GM18505 (cell line): Measurements from ENCODE around the gene ERMARD.
A peak's percentile ranks its signal among the peaks of the same experiment; 100 is the strongest.

Source experiments
- ATAC-seq: cut with Tn5 transposase; IDR thresholded peaks from one replicate; pipeline ENCODE4 v1.9.1; 2021; ENCODE audit not compliant: unreplicated experiment
- POLR2A ChIP-seq: IDR thresholded peaks from 4 replicates; pipeline ENCODE4 v1.6.1; 2011; ENCODE audit warnings: borderline replicate concordance; ENCODE audit not compliant: insufficient read depth, insufficient read length; ENCODE audit errors: extremely low read depth

The ERMARD gene

DNA sequence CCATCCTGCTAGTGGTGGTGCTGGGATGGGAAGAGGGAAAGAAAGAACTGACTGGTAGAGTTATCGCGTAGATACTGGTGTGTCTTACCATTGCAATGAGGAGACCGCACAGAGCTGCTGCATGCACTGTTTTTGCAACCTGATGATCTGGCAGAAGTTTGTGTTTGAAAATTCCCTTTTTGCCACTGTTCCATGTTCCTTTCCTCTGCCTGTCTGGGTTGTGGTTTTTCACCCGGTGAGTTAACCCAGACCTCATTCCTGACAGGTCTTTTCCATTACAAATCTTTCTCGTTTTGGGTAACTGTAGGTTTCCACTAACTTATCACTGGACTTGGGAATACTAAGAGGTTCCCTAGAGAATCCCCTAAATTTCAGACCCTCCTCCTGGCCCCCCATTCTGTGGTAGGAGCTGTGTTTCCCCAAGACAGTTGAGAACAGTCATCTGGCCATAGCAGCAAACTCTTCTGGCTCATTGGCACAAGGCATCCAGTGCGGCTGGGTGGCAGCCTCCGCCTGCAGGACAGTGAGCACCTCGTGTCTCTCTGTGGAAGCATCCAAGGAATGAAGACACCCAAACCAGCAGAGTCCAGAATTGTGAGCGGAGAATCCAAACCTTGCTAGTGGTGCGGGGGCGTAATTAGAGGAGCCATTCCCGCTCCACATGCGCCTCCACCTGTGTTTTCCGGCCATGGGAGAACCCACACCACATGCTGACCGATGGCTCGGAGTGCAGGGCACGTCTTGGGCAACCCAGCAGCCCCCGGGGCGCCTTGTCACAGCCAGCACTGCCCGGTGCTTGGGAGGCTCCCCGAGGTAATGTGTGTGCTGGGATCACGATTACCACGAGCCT lies 32.8 kb downstream of the ERMARD start:
- no peak for ATAC-seq
- no peak for TF ChIP-seq POLR2A

DNA sequence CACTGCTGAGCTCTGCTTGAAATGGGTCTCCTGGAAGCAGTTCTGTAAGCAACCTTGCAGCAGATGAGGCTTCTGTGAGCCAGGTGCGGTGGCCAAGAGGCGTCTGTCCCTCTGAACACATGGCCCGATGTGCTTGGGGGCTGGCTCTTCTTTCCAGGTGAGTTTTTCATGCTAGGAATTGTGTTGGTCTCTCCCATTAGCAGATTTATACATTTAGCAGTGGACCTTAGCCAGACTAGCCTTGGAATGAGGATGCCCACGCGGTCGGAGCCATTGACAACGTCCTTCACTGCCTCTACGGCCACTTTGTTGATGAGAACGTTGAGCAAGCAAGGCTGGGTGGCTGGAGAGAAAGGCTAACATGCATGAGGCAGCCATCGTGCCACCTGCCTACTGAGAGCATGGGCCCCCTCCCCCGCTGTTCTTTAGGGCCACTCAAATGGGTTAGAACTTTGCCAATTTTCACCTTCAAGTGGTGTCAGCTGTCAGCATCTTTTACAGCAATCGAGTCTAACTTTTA lies 33.5 kb downstream of the ERMARD start:
- ATAC-seq, result no peak
- no peak for TF ChIP-seq POLR2A

DNA sequence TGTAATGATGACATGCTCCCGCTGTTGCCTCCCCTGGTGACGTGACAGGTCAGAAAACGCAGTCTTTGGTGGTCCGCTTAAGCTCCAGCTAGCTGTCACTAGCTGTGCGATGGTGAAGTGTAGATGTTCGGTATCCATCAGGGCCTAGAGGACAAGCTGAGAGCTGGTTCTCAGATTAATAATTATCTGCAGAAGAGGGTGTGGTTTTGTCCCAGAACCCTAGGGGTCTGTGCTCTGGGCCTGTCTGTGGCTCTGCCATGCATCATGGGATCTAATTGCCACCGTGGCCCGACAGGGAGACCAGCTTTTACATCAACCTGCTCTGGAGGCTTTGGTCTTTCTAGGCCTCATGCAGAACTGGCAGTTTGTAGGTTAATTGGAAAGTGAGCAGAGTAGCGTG lies 34.1 kb downstream of the ERMARD start:
- TF ChIP-seq POLR2A, result no peak
- ATAC-seq, result no peak

DNA sequence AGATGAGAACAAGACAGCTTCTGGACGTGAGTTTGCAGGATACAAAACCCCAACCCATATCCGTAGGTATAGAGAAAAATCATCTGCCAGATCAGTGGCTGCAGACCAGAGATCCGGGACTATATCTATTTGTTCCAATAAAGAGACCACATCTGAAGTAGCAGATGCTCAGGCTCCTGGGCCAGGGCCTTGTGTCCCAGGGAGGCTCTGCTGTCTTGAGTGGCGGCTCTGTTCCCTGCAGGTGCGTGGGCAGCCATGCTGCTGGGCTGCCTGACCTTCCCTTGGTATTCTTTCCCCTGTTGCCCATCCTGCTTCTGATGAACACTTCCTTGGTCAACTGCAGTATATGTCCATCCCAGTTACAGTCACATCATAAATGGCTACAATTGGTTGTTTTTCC lies 34.9 kb downstream of the ERMARD start:
- ATAC-seq, result no peak
- TF ChIP-seq POLR2A, result no peak

DNA sequence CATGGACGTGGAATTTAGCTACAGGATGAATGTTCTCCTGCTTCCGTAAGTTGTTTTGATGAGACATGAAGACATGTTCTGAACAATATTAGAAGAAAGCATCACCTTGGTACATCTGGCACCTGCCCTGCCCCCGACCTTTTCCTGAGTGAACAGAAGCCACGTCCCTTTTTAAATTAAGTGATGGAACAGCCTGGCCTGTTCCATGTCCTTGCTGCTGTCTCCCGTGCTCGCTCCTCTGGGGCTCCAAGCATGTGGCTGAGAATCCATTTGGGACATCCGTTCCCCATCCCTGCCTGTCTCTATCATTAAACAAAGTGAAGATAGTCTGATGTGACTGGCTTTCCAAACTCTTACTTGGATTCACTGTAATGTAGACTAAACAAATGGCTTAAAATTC lies 36.4 kb downstream of the ERMARD start:
- TF ChIP-seq POLR2A, result no peak
- no peak for ATAC-seq

DNA sequence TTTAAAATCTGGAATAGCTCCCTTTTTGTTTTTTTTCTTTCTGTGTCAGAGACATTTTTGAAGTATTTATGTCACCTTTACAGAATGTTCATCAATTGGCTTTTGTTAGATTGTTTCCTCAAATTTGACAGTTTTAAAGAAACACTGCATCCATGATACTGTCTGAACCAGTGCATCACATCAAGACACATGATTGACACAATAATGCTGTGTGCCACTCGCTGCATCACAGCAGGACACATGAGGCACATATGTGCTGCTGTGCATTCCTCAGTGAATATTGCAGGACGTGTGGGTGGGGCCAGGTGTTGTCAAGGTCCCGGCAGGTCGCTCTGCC lies 37.4 kb downstream of the ERMARD start:
- no peak for TF ChIP-seq POLR2A
- no peak for ATAC-seq

DNA sequence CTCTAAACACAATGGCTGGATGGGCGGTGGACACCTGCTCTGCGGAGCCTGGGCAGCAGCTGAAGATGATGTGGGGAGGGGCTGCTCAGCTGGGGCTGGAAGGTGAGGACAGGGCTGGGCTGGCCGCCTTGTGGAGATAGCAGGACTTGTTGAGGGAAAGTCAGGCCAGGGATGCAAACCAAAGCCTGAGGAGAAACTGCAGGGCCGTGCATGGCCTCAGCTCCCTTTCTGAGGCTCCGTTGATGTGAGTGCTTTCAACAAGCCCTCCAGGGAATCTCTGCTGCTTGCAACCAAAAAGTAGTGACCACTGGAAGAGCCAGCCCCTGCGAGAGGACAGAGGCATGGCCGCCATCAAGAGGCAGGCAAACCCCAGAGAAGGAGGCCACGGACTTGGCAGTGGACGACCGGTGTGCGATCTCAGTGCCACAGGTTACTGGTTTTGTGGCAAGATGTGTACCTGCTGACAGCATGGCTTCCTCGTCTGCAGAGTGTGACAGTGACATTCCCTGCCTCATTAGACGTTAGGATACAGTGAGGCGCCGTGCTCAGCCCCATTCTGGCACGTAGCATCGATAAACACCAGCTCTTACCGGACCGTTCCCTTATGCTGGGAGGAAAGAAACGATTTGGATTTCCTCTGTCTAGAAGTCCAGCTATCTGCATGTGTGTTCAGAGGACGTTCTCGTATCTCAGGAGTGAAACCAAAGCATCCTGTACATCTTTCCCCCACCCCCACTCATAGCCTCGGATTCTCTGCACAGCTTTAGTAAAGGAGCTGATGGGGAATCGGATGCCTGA lies 37.9 kb downstream of the ERMARD start:
- no peak for ATAC-seq
- TF ChIP-seq POLR2A, result no peak

DNA sequence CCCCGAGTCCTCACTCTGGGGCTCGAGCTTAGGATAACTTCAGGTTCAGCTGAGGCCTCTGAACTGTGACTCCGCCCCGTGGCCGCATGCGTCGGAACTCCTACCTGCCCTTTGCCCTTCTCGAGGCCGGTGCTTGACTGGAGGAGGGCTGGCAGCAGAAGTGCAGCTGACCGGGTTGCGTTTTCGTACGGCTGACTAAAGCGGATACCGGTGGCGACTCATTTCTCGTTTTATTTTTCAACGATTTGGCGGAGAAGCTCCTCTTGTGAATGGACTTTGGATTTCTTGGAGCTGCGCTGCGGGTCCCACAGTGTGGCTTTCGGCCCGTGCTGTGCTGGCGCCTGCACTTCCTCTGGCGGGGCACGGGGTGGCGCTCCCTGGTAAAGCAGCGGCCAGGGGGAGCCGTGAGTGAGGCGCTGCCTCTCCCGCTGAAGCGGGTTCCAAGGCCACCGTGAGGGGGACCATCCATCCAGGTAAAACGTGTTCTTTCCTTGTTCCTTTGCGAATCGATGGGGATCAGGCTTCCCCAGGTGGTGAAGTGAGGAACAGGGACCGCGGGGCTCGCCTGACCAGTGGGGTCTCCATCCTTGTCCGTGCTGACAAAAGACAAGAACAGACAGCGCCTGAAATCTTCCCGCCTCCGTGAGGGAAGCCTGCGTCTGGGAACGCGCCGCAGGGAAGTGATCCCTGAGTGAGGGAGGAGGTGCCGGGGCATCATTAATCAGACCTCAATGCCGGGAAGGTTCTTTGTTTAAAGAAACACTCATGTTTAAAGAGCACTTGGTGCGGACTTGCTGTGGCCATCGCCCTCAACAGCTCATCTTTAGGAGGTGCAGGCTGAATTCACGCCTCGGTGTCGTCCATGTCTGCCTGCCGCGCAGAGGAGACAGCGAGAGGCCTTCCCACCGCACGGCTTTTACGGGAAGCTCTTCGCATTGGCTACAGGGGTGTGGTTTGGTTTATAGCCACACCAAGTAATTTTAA lies 38.8 kb downstream of the ERMARD start:
- peak; percentile 96 for ATAC-seq
- no peak for TF ChIP-seq POLR2A

DNA sequence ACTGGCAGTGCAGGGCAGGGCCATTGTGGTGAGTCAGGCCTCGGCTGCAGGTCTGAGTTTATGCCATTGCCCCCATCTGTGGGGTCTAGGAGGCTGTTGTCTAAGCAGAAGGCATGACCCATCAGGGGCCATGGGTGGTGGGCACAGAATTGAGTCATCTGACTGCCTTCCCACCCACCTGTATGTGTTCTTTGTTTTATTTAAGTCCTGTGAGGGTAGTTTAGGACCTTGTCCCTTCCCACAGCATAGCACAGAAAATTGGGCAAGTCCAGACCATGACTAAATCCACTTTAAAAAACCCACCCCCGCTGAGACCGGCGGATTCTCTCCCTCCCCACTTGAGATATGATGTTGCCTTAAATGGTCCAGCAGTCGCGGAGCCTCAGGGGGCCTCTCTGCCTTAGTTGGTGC lies 40.3 kb downstream of the ERMARD start:
- TF ChIP-seq POLR2A, result no peak

DNA sequence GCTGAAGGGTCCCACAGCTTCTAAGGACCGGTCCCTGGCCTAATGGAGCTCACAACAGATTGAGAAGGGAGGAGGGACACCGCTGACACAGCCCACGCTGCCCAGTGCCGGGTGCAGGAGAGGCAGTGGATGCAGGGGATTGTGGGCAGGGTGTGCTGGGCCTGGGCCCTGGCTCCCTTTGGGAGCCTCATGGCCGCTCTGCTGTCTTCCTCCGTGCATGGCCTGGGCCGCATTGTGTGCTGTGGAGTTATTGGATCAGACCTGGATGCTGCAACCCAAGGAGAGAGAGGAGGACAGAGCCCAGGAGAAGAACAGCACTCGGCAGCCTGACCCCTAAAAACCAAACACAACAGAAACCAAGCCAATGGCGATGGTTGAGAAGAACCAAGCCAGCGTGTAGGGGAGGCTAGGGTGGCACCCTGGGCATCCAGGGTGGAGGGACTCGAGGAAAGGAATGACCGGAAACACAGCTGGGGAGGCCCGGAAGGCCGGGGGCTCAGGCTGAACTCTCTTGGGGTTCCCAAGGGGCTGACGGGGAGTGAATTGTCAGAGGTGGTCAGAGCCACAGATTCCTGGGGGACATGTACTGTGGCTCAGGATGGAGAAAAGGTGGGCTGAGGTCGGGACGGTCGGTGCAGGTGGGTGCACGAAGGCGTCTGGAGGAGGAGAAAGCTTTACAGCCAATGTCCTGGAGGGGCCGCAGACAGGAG lies 41.0 kb downstream of the ERMARD start:
- ATAC-seq, result no peak
- TF ChIP-seq POLR2A, result no peak

More for the DNA sequence above, 40.3 kb downstream of the ERMARD start:
- no peak for ATAC-seq

DNA sequence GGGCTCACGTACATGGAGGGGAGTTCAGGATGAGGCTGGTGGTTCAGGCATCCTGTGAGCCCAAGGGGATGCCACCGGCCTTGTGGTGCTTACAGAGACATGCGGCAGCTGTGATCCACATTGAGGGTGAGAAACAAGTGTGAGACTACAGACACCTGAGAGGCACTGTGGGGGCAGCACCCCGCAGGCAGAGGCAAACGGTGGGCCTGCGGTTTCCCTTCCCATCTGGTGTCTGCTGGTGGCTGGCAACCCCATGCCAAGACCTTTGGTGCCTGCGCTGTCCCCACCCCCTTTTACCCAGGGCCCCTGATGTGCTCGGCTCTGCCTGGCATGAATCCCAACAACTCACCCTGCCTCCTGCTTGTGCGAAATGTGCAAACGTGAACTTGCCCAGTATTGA lies 42.0 kb downstream of the ERMARD start:
- ATAC-seq, result no peak
- TF ChIP-seq POLR2A, result no peak

DNA sequence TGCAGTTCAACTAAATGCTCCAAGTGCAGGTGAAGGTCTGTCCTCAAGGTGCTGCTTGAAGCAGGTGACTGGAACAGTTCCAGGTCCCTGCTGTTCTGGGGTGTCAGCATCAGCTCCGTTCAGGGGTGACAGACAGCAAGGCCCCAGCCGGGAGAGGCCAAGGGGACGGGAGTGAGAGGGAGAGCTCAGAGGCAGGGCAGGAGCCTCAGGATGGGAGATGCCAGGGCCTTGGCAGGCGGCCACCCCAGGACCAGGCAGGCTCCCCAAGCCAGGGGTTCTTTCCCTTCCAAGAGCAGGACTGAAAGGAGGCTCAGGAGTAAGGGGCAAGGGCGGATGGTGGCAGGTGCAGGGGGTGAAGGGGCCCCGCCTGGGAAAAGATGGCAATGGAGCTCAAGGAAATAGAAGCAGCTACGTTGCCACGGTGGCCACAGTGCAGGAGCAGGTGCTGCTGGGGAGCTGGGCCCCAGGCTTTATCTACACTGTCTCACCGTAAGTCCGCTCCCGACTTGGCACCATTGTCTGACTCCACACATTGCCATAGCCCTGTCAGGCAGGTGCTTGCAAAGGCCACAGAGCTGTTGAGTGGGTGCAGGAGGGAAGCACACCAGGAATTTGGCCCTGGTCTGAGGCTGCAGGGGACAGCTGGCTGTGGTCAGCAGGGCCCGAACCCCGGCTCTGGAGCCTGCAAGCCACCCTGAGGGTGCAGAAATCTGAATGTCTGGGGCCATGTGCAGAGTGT lies 43.1 kb downstream of the ERMARD start:
- no peak for TF ChIP-seq POLR2A
- no peak for ATAC-seq
